Measurements from ENCODE around the gene SIDT2.
"Not testable (repeated sequence)": the region's sequence is repeated elsewhere in the genome, so short reads cannot be mapped to it uniquely, and the experiment has no call there.

Gene SIDT2

DNA sequence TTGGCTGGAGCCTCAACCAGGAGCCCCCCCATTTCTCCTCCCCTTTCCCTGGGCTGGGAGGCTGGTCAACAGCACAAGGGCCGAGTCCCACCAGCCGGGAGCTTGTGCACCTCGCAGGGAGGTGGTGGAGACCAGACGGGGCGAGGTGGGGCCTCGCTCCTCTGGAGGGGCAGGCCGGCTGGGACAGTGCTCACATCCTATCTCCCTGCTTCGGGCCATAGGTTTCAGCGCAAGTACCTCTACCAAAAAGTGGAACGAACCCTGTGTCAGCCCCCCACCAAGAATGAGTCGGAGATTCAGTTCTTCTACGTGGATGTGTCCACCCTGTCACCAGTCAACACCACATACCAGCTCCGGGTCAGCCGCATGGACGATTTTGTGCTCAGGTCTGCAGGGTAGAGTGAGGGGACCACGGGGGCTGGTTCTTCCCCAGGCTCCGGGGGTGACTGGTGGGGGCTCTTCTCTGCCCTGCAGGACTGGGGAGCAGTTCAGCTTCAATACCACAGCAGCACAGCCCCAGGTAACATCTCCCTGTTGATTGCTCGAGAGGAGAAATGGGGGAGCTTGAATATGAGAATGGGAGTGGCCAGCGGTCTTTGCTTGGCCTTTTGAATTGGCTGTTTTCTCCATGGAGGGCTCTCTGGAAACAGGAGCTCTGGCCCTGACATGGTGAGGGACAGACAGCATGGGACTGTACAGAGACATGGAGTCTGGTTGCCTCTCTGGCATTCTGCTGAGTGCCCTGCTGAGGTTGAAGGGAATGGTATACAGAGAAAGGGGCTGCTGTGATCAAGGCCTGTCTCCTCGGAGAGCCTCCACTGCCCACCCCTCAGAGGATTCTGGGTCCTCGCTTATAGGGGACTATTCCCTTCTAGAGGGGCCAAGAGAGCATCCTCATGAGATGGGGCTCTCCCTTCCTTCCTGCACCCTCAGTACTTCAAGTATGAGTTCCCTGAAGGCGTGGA, 3.3 kb downstream of the SIDT2 start:
- Histone ChIP-seq H2AFZ (ENCODE audit: low read depth) (no peak overlapping the region), H3K4me1 (ENCODE audit: low read depth, poor library complexity, severe bottlenecking) (peaks cover 19% of the 10 kb centered on the region), H3K79me2 (ENCODE audit: insufficient read depth, low read depth) (no peaks in the 10 kb centered on the region), H3K36me3 (ENCODE audit: insufficient read depth) (no peaks in the 10 kb centered on the region), H3K9ac (no peak overlapping the region), H4K20me1 (ENCODE audit: insufficient read depth) (no peaks in the 10 kb centered on the region), H3K27me3 (ENCODE audit: insufficient read depth, low read depth) (no peaks in the 10 kb centered on the region), H3K4me3 (IDR thresholded peaks at IDR 0.05; ENCODE audit: insufficient read depth, low read depth, low read length) (no peak overlapping the region), H3K27ac (no peak overlapping the region), H3K4me2 (no peak overlapping the region)
- TF ChIP-seq, protein P1, sequence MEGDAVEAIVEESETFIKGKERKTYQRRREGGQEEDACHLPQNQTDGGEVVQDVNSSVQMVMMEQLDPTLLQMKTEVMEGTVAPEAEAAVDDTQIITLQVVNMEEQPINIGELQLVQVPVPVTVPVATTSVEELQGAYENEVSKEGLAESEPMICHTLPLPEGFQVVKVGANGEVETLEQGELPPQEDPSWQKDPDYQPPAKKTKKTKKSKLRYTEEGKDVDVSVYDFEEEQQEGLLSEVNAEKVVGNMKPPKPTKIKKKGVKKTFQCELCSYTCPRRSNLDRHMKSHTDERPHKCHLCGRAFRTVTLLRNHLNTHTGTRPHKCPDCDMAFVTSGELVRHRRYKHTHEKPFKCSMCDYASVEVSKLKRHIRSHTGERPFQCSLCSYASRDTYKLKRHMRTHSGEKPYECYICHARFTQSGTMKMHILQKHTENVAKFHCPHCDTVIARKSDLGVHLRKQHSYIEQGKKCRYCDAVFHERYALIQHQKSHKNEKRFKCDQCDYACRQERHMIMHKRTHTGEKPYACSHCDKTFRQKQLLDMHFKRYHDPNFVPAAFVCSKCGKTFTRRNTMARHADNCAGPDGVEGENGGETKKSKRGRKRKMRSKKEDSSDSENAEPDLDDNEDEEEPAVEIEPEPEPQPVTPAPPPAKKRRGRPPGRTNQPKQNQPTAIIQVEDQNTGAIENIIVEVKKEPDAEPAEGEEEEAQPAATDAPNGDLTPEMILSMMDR (conservative IDR thresholded peaks at IDR 0.05; ENCODE audit: low read depth, low read length), result no peak

DNA sequence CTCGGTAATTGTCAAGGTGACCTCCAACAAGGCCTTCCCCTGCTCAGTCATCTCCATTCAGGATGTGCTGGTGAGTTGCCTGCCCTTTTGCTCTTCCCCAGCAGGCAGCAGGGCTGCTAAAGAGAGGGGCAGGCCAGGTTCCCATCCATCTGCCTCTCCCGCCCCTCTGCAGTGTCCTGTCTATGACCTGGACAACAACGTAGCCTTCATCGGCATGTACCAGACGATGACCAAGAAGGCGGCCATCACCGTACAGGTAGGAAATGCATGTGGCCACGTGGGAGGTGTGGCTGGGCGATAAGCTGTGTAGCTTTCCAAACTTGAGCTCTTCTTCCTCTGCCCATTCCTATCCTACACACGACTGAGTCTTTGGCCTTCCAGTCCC, 4.0 kb downstream of the SIDT2 start:
- no peak overlapping the region for H3K27ac ChIP-seq
- TF ChIP-seq, protein P1 (conservative IDR thresholded peaks at IDR 0.05; ENCODE audit: low read depth, low read length), result no peak
- no peak overlapping the region for H3K4me3 ChIP-seq (IDR thresholded peaks at IDR 0.05; ENCODE audit: insufficient read depth, low read depth, low read length)
- H3K36me3 ChIP-seq (ENCODE audit: insufficient read depth), result no peaks in the 10 kb centered on the region
- no peak overlapping the region for H3K4me2 ChIP-seq
- peaks cover 19% of the 10 kb centered on the region for H3K4me1 ChIP-seq (ENCODE audit: low read depth, poor library complexity, severe bottlenecking)
- H4K20me1 ChIP-seq (ENCODE audit: insufficient read depth), result no peaks in the 10 kb centered on the region
- no peaks in the 10 kb centered on the region for H3K79me2 ChIP-seq (ENCODE audit: insufficient read depth, low read depth)
- H2AFZ ChIP-seq (ENCODE audit: low read depth), result no peak overlapping the region
- no peaks in the 10 kb centered on the region for H3K27me3 ChIP-seq (ENCODE audit: insufficient read depth, low read depth)
- H3K9ac ChIP-seq, result no peak overlapping the region

DNA sequence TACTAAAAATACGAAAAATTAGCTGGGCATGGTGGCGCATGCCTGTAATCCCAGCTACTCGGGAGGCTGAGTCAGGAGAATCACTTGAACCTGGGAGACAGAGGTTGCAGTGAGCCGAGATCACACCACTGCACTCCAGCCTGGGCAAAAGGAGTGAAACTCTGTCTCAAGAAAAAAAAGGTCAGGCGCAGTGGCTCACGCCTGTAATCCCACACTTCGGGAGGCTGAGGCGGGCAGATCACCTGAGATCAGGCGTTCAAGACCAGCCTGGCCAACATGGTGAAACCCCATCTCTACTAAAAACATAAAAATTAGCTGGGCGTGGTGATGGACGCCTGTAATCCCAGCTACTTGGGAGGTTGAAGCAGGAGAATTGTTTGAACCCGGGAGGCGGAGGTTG, 4.6 kb downstream of the SIDT2 start:
- not testable (repeated sequence) for H3K4me3 ChIP-seq (IDR thresholded peaks at IDR 0.05; ENCODE audit: insufficient read depth, low read depth, low read length); H3K36me3 ChIP-seq (ENCODE audit: insufficient read depth); H3K27ac ChIP-seq; H3K79me2 ChIP-seq (ENCODE audit: insufficient read depth, low read depth); H3K27me3 ChIP-seq (ENCODE audit: insufficient read depth, low read depth); H3K4me2 ChIP-seq; H2AFZ ChIP-seq (ENCODE audit: low read depth); H4K20me1 ChIP-seq (ENCODE audit: insufficient read depth); H3K9ac ChIP-seq
- H3K4me1 ChIP-seq (ENCODE audit: low read depth, poor library complexity, severe bottlenecking), result peaks cover 14% of the 10 kb centered on the region

DNA sequence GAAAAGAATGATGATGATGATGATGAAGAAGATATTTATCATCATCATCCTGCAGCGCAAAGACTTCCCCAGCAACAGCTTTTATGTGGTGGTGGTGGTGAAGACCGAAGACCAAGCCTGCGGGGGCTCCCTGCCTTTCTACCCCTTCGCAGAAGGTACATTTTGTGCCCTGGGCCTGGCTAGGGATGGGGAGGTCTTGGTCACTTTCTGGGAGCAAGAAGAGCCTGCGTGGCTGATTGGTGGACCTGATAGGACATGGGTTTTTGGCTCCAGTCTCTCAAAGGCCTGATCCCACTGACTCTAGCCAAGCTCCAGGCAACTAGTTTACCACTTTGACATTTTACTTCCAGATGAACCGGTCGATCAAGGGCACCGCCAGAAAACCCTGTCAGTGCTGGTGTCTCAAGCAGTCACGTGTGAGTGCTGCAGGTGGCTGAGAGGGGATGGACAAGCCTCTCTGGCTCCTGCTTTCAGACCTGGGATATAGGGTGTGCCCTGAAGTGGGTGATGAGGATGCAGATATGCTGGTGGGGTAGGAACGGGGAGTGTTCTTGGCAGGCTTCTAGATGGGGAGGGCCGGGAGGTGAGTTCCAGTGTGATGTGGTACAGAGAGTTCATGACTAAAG, 5.3 kb downstream of the SIDT2 start:
- H2AFZ ChIP-seq (ENCODE audit: low read depth), result no peak overlapping the region
- no peaks in the 10 kb centered on the region for H3K79me2 ChIP-seq (ENCODE audit: insufficient read depth, low read depth)
- H3K36me3 ChIP-seq (ENCODE audit: insufficient read depth), result no peaks in the 10 kb centered on the region
- no peak overlapping the region for H3K4me3 ChIP-seq (IDR thresholded peaks at IDR 0.05; ENCODE audit: insufficient read depth, low read depth, low read length)
- TF ChIP-seq, protein P1 (conservative IDR thresholded peaks at IDR 0.05; ENCODE audit: low read depth, low read length), result no peak
- H3K4me1 ChIP-seq (ENCODE audit: low read depth, poor library complexity, severe bottlenecking), result peaks cover 12% of the 10 kb centered on the region
- no peak overlapping the region for H3K27ac ChIP-seq
- no peak overlapping the region for H3K4me2 ChIP-seq
- no peak overlapping the region for H3K9ac ChIP-seq
- H4K20me1 ChIP-seq (ENCODE audit: insufficient read depth), result no peaks in the 10 kb centered on the region
- no peaks in the 10 kb centered on the region for H3K27me3 ChIP-seq (ENCODE audit: insufficient read depth, low read depth)
